Measurements from ENCODE around the gene NRIP1. TPM values are rescaled to one million over a fixed set of nuclear protein-coding genes. Genes with fewer than 3 reads are reported as not detected.

Gene NRIP1
- total and polyA plus RNA-seq, 2 of the 13 experiments (the other 11 are each of a cell fraction or from before 2014, with no cell fraction given), result 21.0 to 69.0 TPM

- Histone ChIP-seq H3K4me2 (ENCODE audit: low read depth, low read length) (no peak overlapping the region), H3K36me3 (replicated peaks in 1 of 2; ENCODE audit: control insufficient read depth in 1 of 2, insufficient read depth in 2 of 2, low read length in 2 of 2) (peaks cover 6 to 44% of the 10 kb centered on the region in 2 experiments; a peak in 3 of 5 replicates), H4K20me1 (ENCODE audit: insufficient read depth, low read length) (peaks cover 43% of the 10 kb centered on the region), H3K27ac (ENCODE audit: extremely low read length, insufficient read depth, low read length) (no peak overlapping the region), H3K4me3 (replicated peaks in 1 of 3; ENCODE audit: insufficient read depth in 1 of 3, low read depth in 2 of 3, low read length in 3 of 3) (no peak overlapping the region), H3K9ac (ENCODE audit: insufficient read depth, low read depth, low read length) (no peak overlapping the region), H2AFZ (ENCODE audit: low read length) (no peak overlapping the region), H3K79me2 (ENCODE audit: insufficient read depth, low read length) (peaks cover 94% of the 10 kb centered on the region), H3K9me3 (ENCODE audit: low read length) (no peaks in the 10 kb centered on the region), H3K4me1 (ENCODE audit: insufficient read depth, low read length) (peaks cover 29% of the 10 kb centered on the region), H3K27me3 (ENCODE audit: control insufficient read depth in 1 of 2, insufficient read depth in 2 of 2, low read length in 2 of 2) (no peaks in the 10 kb centered on the region)
- POLR2A ChIA-PET, result no interaction called here
- intact Hi-C loops (cut with micrococcal nuclease; ENCODE audit: unreplicated experiment), result no loop called here
- CTCF ChIA-PET (ENCODE audit: low intra/inter-chr PET ratio, low total read pairs), result no interaction called here
- no peak for FAIRE-seq
- no peak for DNase-seq (ENCODE audit: low spot score)
- no peak for ATAC-seq
- in situ Hi-C loops (cut with HindIII; ENCODE audit: extremely low pct_ligation_motif_present, low pct_unique_long_range_greater_than_20kb), result no loop called here
- TSS peak; percentile 0 for BruUV-seq (replicated peaks)
- TF ChIP-seq MNT (IDR thresholded peaks at IDR 0.05), result no peak
- no peak for TF ChIP-seq ATF7-NPFF (CRISPR knock-in tag; IDR thresholded peaks at IDR 0.05; ENCODE audit: low read depth)
- TF ChIP-seq ZNF513 (CRISPR knock-in tag; conservative IDR thresholded peaks at IDR 0.05), result no peak
- TF ChIP-seq SKIL (CRISPR knock-in tag; IDR thresholded peaks at IDR 0.05; ENCODE audit: borderline replicate concordance), result no peak
- TF ChIP-seq ZSCAN5A (CRISPR knock-in tag; IDR thresholded peaks at IDR 0.05; ENCODE audit: borderline replicate concordance), result no peak
- peak; percentile 48 for TF ChIP-seq RBM22 (optimal IDR thresholded peaks at IDR 0.05; ENCODE audit: low read length)
- WGBS (ENCODE audit: low lambda C conversion rate), result 96% methylated on average over 4 of the region's 4 CpGs
These were observed 54.2 kb downstream of the NRIP1 start for GRCh38 chr21:15010645-15011044.

Measured in HepG2 (cell line).